ENCODE results near the gene TRAF1. TPM values are rescaled to one million over a fixed set of nuclear protein-coding genes. Genes with fewer than 3 reads are reported as not detected.
"Not testable (repeated sequence)": the region's sequence is repeated elsewhere in the genome, so short reads cannot be mapped to it uniquely, and the experiment has no call there.

The TRAF1 gene, protein sequence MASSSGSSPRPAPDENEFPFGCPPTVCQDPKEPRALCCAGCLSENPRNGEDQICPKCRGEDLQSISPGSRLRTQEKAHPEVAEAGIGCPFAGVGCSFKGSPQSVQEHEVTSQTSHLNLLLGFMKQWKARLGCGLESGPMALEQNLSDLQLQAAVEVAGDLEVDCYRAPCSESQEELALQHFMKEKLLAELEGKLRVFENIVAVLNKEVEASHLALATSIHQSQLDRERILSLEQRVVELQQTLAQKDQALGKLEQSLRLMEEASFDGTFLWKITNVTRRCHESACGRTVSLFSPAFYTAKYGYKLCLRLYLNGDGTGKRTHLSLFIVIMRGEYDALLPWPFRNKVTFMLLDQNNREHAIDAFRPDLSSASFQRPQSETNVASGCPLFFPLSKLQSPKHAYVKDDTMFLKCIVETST
- total RNA-seq (ENCODE audit: unreplicated experiment): 1.4 TPM
- long read RNA-seq: 0 reads

DNA sequence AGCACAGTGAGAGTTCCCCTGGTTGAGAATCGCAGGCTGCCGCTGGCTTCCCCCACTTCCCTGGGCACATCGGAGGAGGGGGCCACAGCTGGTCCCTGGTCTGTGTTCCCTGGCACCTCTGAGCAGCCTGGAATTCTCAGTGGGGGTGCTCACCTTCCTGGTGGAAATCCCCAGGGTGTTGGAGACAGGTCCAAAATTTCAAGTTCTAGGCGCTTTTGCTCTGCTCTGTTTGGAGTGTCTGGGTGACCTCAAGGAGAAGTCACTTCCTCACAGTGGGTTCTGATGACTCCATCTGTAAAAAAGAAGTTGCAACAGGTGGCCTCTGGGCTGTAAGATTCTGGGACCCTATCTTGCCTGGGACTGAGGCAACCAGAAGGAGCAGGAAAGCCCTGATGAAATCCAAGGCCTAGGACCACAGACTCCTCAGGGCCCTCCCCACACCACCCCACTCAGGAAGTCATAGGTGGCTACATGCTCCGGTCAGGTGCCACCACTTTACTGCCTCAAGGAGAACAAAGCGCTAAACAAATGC, at the start of gene TRAF1:
Gene TRAF1, minus strand, starts transcription at position 400 of the 532 bp plus-strand sequence. CDS start 721 bp downstream, outside the sequence.
- no peak for DNase-seq (ENCODE audit: low spot score)
- H3K27me3 Mint-ChIP-seq (ENCODE audit: unreplicated experiment): peaks cover 9% of the 10 kb centered on the region
- TF ChIP-seq, protein P1, sequence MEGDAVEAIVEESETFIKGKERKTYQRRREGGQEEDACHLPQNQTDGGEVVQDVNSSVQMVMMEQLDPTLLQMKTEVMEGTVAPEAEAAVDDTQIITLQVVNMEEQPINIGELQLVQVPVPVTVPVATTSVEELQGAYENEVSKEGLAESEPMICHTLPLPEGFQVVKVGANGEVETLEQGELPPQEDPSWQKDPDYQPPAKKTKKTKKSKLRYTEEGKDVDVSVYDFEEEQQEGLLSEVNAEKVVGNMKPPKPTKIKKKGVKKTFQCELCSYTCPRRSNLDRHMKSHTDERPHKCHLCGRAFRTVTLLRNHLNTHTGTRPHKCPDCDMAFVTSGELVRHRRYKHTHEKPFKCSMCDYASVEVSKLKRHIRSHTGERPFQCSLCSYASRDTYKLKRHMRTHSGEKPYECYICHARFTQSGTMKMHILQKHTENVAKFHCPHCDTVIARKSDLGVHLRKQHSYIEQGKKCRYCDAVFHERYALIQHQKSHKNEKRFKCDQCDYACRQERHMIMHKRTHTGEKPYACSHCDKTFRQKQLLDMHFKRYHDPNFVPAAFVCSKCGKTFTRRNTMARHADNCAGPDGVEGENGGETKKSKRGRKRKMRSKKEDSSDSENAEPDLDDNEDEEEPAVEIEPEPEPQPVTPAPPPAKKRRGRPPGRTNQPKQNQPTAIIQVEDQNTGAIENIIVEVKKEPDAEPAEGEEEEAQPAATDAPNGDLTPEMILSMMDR (IDR thresholded peaks at IDR 0.05; ENCODE audit: unreplicated experiment): no peak
- no peaks in the 10 kb centered on the region for H3K36me3 Mint-ChIP-seq (ENCODE audit: low read depth, unreplicated experiment)
- no peak within 1 kb of the TSS for H3K27ac Mint-ChIP-seq (ENCODE audit: unreplicated experiment)
- peaks cover 16% of the 10 kb centered on the region for H3K4me1 Mint-ChIP-seq (ENCODE audit: unreplicated experiment)
- H3K4me3 Mint-ChIP-seq (ENCODE audit: unreplicated experiment): no peak within 1 kb of the TSS
- H3K9me3 Mint-ChIP-seq (ENCODE audit: unreplicated experiment): no peaks in the 10 kb centered on the region

DNA sequence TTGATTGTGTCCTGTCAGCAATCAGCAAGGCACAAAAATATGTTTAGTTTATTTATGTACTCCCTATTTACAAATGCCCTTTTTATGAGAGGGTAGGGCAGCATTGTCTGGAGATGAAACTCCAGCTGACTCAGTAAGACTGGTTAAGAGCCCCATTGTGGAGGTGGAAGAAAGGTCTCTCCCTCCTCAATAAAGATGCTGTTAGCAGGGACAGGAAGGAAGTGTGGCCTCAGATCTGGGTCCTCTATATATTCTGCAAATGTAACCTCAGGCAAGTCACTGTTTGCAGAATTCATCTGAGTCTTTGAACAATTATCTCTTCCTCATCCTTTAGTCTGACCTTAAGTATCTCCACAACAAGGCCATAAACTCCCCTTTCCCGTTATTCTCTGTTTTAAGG, 48.3 kb upstream of the TRAF1 start:
- peaks cover 3% of the 10 kb centered on the region for H3K27me3 Mint-ChIP-seq (ENCODE audit: unreplicated experiment)
- H3K27ac Mint-ChIP-seq (ENCODE audit: unreplicated experiment): no peak overlapping the region
- DNase-seq (ENCODE audit: low spot score): no peak
- H3K9me3 Mint-ChIP-seq (ENCODE audit: unreplicated experiment): no peaks in the 10 kb centered on the region
- TF ChIP-seq, protein P1 (IDR thresholded peaks at IDR 0.05; ENCODE audit: unreplicated experiment): no peak
- peaks cover 11% of the 10 kb centered on the region for H3K4me1 Mint-ChIP-seq (ENCODE audit: unreplicated experiment)
- no peak overlapping the region for H3K4me3 Mint-ChIP-seq (ENCODE audit: unreplicated experiment)
- H3K36me3 Mint-ChIP-seq (ENCODE audit: low read depth, unreplicated experiment): no peaks in the 10 kb centered on the region

DNA sequence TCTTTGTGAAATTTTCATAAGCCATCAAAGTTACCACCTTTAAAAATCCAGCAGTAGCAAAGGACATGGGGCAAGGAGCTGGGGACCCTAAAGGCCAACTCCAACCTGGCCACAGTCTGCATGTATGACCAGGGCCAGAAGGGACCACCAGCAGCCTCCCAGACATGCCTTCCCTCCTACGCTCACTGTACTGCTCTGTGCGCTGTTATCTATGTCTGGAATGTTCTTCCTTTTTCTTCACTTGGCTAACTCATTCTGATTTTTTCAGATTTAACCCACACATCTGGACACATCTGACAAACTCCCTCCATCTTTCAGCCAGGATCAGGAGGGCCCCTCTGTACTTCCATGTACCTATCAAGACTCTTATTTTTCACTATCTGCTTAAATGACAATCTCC, 47.6 kb upstream of the TRAF1 start:
- TF ChIP-seq, protein P1 (IDR thresholded peaks at IDR 0.05; ENCODE audit: unreplicated experiment): no peak
- no peaks in the 10 kb centered on the region for H3K36me3 Mint-ChIP-seq (ENCODE audit: low read depth, unreplicated experiment)
- no peak overlapping the region for H3K4me3 Mint-ChIP-seq (ENCODE audit: unreplicated experiment)
- no peak for DNase-seq (ENCODE audit: low spot score)
- H3K4me1 Mint-ChIP-seq (ENCODE audit: unreplicated experiment): peaks cover 15% of the 10 kb centered on the region
- peaks cover 3% of the 10 kb centered on the region for H3K27me3 Mint-ChIP-seq (ENCODE audit: unreplicated experiment)
- no peaks in the 10 kb centered on the region for H3K9me3 Mint-ChIP-seq (ENCODE audit: unreplicated experiment)
- H3K27ac Mint-ChIP-seq (ENCODE audit: unreplicated experiment): no peak overlapping the region

DNA sequence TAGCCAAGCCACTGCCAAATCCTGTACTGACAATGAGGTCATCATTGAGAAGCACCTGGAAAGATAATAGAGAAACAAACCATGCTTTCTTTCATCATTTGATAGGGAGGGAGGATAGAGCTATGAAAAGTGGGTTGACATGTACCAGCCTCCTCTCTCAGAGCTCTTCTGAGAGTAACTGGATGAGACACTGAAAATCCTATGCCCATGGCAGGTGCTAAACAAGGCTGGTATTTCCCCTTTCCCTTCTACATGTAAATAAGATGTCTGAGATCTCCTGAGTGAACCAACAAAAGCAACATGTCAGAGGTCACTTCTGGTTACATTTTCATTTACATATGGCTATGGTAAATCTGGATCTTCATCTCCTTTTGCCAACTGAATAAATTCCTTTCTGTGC, 45.3 kb upstream of the TRAF1 start:
- Mint-ChIP-seq H3K27me3 (ENCODE audit: unreplicated experiment) (peaks cover 3% of the 10 kb centered on the region), H3K4me1 (ENCODE audit: unreplicated experiment) (peaks cover 18% of the 10 kb centered on the region), H3K27ac (ENCODE audit: unreplicated experiment) (no peak overlapping the region), H3K36me3 (ENCODE audit: low read depth, unreplicated experiment) (no peaks in the 10 kb centered on the region), H3K9me3 (ENCODE audit: unreplicated experiment) (no peaks in the 10 kb centered on the region), H3K4me3 (ENCODE audit: unreplicated experiment) (no peak overlapping the region)
- TF ChIP-seq, protein P1 (IDR thresholded peaks at IDR 0.05; ENCODE audit: unreplicated experiment): no peak
- DNase-seq (ENCODE audit: low spot score): no peak

DNA sequence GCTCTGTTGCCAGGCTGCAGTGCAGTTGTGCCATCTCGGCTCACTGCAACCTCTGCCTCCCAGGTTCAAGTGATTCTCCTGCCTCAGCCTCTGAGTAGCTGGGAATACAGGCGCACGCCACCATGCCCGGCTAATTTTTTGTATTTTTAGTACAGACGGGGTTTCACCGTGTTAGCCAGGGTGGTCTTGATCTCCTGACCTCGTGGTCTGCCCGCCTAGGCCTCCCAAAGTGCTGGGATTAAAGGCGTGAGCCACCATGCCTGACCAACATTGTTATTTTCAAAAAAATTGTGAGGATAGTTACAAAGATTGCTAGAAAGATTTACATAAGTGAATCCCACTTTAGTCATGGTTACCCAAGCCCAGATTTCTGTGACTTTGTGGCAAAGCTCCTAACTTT, 44.9 kb upstream of the TRAF1 start:
- H3K4me3 Mint-ChIP-seq (ENCODE audit: unreplicated experiment); H3K27ac Mint-ChIP-seq (ENCODE audit: unreplicated experiment); DNase-seq (ENCODE audit: low spot score); H3K36me3 Mint-ChIP-seq (ENCODE audit: low read depth, unreplicated experiment); H3K27me3 Mint-ChIP-seq (ENCODE audit: unreplicated experiment); H3K9me3 Mint-ChIP-seq (ENCODE audit: unreplicated experiment): not testable (repeated sequence)
- peaks cover 23% of the 10 kb centered on the region for H3K4me1 Mint-ChIP-seq (ENCODE audit: unreplicated experiment)
